ENCODE results near the gene NEUROG1.
"Not testable (repeated sequence)": the region's sequence is repeated elsewhere in the genome, so short reads cannot be mapped to it uniquely, and the experiment has no call there.

Gene NEUROG1

DNA sequence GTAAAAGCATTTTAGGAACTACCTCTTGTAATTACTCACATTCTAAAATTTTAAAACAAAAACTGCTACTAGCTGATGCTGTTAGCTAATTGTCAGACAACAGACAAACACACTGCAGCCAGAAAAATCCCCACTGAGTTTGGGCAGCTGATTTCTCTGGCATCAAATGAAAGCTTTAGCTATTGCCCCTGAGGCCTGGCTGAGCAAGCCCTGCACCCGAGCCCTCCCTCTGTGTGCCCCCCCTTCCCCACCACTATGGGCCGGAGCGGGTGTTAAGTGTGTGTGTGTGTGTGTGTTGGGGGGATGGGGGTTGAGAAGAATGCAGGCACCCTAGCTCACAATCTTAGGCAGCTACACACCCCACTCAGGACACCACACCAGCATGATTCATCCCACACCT lies 2.4 kb downstream of the NEUROG1 start:
- H3K36me3 ChIP-seq (ENCODE audit: control insufficient read depth in 4 of 4, insufficient read depth in 4 of 4, low read length in 3 of 4): peaks cover 0 to 3% (median 0%) of the 10 kb centered on the region in 4 experiments
- CTCF ChIA-PET: interaction anchor here (0.8 to 7.0 kb wide), 8 partner anchors 16 to 68 kb away, joined by 3 to 46 read pairs (median 6); no protein-coding TSS in a partner anchor
- peaks cover 0 to 23% (median 9%) of the 10 kb centered on the region in 5 experiments for H3K9me3 ChIP-seq (ENCODE audit: control extremely low read depth in 1 of 5, control insufficient read depth in 4 of 5, insufficient read depth in 2 of 5, low read depth in 1 of 5, low read length in 4 of 5)
- no peak for DNase-seq
- H3K27ac ChIP-seq (ENCODE audit: insufficient read depth in 1 of 2, low read depth in 1 of 2, low read length in 2 of 2, poor library complexity in 1 of 2, severe bottlenecking in 2 of 2): no peak overlapping the region
- POLR2A ChIA-PET: no interaction called here
- H3K4me1 ChIP-seq (ENCODE audit: control extremely low read depth in 1 of 4, control insufficient read depth in 4 of 4, insufficient read depth in 4 of 4, low read length in 3 of 4): peaks cover 0 to 17% (median 12%) of the 10 kb centered on the region in 4 experiments
- WGBS (ENCODE audit: insufficient coverage): no CpG with 5 or more reads among the region's 3 CpGs
- peaks cover 12 to 100% (median 60%) of the 10 kb centered on the region in 5 experiments for H3K27me3 ChIP-seq (replicated peaks in 2 of 5; ENCODE audit: control insufficient read depth in 4 of 5, insufficient read depth in 5 of 5, low read length in 4 of 5)
- no peak overlapping the region for H3K4me3 ChIP-seq (ENCODE audit: control insufficient read depth in 1 of 7, extremely low read depth in 1 of 7, insufficient read depth in 4 of 7, low read depth in 2 of 7, low read length in 6 of 7)

DNA sequence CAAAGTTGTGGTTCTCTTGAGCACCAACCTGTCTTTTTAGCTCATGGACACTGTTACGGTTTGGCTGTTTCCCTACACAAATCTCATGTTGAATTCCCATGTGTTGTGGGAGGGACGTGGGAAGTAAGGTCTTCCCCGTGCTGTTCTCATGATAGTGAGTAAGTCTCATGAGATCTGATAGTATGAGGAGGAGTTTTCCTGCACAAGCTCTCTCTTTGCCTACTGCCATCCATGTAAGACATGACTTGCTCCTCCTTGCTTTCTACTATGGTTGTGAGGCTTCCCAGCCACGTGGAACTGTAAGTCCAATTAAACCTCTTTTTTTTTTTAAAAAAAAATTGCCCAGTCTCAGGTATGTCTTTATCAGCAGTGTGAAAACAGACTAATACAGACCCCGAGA lies 6.2 kb downstream of the NEUROG1 start:
- Histone ChIP-seq H3K27me3 (replicated peaks in 2 of 5; ENCODE audit: control insufficient read depth in 4 of 5, insufficient read depth in 5 of 5, low read length in 4 of 5) (peaks cover 21 to 82% (median 38%) of the 10 kb centered on the region in 5 experiments), H3K9me3 (ENCODE audit: control extremely low read depth in 1 of 5, control insufficient read depth in 4 of 5, insufficient read depth in 2 of 5, low read depth in 1 of 5, low read length in 4 of 5) (peaks cover 0 to 17% (median 5%) of the 10 kb centered on the region in 5 experiments)
- POLR2A ChIA-PET; H3K36me3 ChIP-seq (ENCODE audit: control insufficient read depth in 4 of 4, insufficient read depth in 4 of 4, low read length in 3 of 4); H3K27ac ChIP-seq (ENCODE audit: insufficient read depth in 1 of 2, low read depth in 1 of 2, low read length in 2 of 2, poor library complexity in 1 of 2, severe bottlenecking in 2 of 2); H3K4me3 ChIP-seq (ENCODE audit: control insufficient read depth in 1 of 7, extremely low read depth in 1 of 7, insufficient read depth in 4 of 7, low read depth in 2 of 7, low read length in 6 of 7); DNase-seq; H3K4me1 ChIP-seq (ENCODE audit: control extremely low read depth in 1 of 4, control insufficient read depth in 4 of 4, insufficient read depth in 4 of 4, low read length in 3 of 4): not testable (repeated sequence)
- CTCF ChIA-PET: interaction anchor here (1.3 to 4.3 kb wide), 2 partner anchors 22 to 36 kb away, joined by 4 to 21 read pairs; no protein-coding TSS in a partner anchor
- 98% methylated on average over 5 of the region's 5 CpGs for WGBS (ENCODE audit: insufficient coverage)

DNA sequence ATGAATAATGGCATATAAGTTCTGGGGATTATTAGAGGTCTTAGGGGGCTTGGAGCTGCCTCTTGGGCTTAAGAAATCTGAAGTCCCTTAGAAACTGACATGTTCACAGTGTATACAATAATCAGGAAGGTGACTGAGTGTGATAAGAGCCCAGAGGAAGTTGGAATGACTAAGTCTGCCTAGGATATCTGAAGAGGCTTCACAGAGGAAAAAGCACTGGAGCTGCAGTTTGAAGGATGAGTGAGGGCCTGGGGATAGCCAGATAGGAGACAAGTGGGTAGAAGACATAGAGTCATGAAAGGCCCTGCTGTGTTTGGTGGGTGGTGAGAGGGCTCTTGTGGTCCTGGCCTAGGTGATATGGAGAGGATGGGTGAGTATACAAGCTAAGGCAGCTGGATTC lies 8.8 kb downstream of the NEUROG1 start:
- Histone ChIP-seq H3K9me3 (ENCODE audit: control extremely low read depth in 1 of 5, control insufficient read depth in 4 of 5, insufficient read depth in 2 of 5, low read depth in 1 of 5, low read length in 4 of 5) (peaks cover 0 to 29% (median 6%) of the 10 kb centered on the region in 5 experiments), H3K4me3 (ENCODE audit: control insufficient read depth in 1 of 7, extremely low read depth in 1 of 7, insufficient read depth in 4 of 7, low read depth in 2 of 7, low read length in 6 of 7) (no peak overlapping the region), H3K27me3 (replicated peaks in 2 of 5; ENCODE audit: control insufficient read depth in 4 of 5, insufficient read depth in 5 of 5, low read length in 4 of 5) (peaks cover 14 to 63% (median 17%) of the 10 kb centered on the region in 5 experiments), H3K27ac (ENCODE audit: insufficient read depth in 1 of 2, low read depth in 1 of 2, low read length in 2 of 2, poor library complexity in 1 of 2, severe bottlenecking in 2 of 2) (no peak overlapping the region), H3K36me3 (ENCODE audit: control insufficient read depth in 4 of 4, insufficient read depth in 4 of 4, low read length in 3 of 4) (peaks cover 0 to 1% (median 0%) of the 10 kb centered on the region in 4 experiments), H3K4me1 (ENCODE audit: control extremely low read depth in 1 of 4, control insufficient read depth in 4 of 4, insufficient read depth in 4 of 4, low read length in 3 of 4) (no peaks in the 10 kb centered on the region)
- ChIA-PET CTCF (interaction anchor here (4.3 kb wide), 1 partner anchor 24 kb away, joined by 21 read pairs; no protein-coding TSS in a partner anchor), POLR2A (no interaction called here)
- DNase-seq: no peak

DNA sequence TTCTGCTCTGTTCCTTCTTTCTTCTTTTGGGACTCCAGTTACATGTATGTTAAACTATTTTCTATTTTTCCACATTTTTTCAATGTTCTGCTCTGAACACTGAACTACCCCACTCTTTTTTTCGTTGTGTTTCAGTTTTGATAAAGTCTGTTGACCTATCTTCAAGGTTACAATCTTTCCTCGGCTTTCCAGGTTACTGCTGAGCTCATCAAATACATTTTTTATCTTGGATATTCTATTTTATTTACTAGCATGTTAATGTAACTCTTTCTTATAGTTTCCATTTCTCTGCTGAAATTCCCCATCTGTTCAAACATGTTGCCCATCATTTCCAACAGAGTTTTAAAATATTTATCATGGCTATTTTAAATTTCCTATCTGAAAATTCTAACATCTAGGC lies 13.8 kb downstream of the NEUROG1 start:
- POLR2A ChIA-PET: no interaction called here
- H3K9me3 ChIP-seq (ENCODE audit: control extremely low read depth in 1 of 5, control insufficient read depth in 4 of 5, insufficient read depth in 2 of 5, low read depth in 1 of 5, low read length in 4 of 5): peaks cover 1 to 24% (median 8%) of the 10 kb centered on the region in 5 experiments
- no peak overlapping the region for H3K27ac ChIP-seq (ENCODE audit: insufficient read depth in 1 of 2, low read depth in 1 of 2, low read length in 2 of 2, poor library complexity in 1 of 2, severe bottlenecking in 2 of 2)
- H3K36me3 ChIP-seq (ENCODE audit: control insufficient read depth in 4 of 4, insufficient read depth in 4 of 4, low read length in 3 of 4): no peaks in the 10 kb centered on the region
- no peak overlapping the region for H3K4me3 ChIP-seq (ENCODE audit: control insufficient read depth in 1 of 7, extremely low read depth in 1 of 7, insufficient read depth in 4 of 7, low read depth in 2 of 7, low read length in 6 of 7)
- WGBS (ENCODE audit: insufficient coverage): 40% methylated on average over 1 of the region's 2 CpGs
- no peaks in the 10 kb centered on the region for H3K4me1 ChIP-seq (ENCODE audit: control extremely low read depth in 1 of 4, control insufficient read depth in 4 of 4, insufficient read depth in 4 of 4, low read length in 3 of 4)
- CTCF ChIA-PET: no interaction called here
- peaks cover 2 to 43% (median 10%) of the 10 kb centered on the region in 5 experiments for H3K27me3 ChIP-seq (replicated peaks in 2 of 5; ENCODE audit: control insufficient read depth in 4 of 5, insufficient read depth in 5 of 5, low read length in 4 of 5)
- DNase-seq: no peak

DNA sequence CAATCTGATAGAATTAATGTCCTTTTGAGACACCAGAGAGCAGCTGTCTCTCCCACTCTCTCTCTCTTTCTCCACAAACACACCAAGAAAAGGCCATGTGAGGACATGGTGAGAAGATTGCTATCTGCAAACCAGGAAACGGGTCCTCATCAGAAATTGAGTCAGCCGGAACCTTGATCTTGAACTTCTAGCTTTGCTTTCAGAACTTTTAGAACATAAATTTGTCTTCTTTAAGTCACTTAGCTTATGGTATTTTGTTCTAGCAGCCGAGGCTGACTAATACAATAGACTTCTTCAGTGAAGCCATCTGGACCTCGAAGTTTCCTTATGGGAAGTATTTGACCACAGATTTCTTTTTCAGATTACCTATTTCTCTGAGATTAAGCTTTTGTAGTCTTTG lies 18.1 kb downstream of the NEUROG1 start:
- POLR2A ChIA-PET: no interaction called here
- WGBS (ENCODE audit: insufficient coverage): 93% methylated on average over 3 of the region's 4 CpGs
- H3K27me3 ChIP-seq (replicated peaks in 2 of 5; ENCODE audit: control insufficient read depth in 4 of 5, insufficient read depth in 5 of 5, low read length in 4 of 5): peaks cover 0 to 25% (median 12%) of the 10 kb centered on the region in 5 experiments
- CTCF ChIA-PET: interaction anchor here (0.9 to 1.7 kb wide), 3 partner anchors 9 to 15 kb away, joined by 3 to 5 read pairs (median 3); no protein-coding TSS in a partner anchor
- peaks cover 0 to 16% (median 8%) of the 10 kb centered on the region in 5 experiments for H3K9me3 ChIP-seq (ENCODE audit: control extremely low read depth in 1 of 5, control insufficient read depth in 4 of 5, insufficient read depth in 2 of 5, low read depth in 1 of 5, low read length in 4 of 5)
- H3K4me1 ChIP-seq (ENCODE audit: control extremely low read depth in 1 of 4, control insufficient read depth in 4 of 4, insufficient read depth in 4 of 4, low read length in 3 of 4): no peaks in the 10 kb centered on the region
- no peak for DNase-seq
- H3K27ac ChIP-seq (ENCODE audit: insufficient read depth in 1 of 2, low read depth in 1 of 2, low read length in 2 of 2, poor library complexity in 1 of 2, severe bottlenecking in 2 of 2): no peak overlapping the region
- no peaks in the 10 kb centered on the region for H3K36me3 ChIP-seq (ENCODE audit: control insufficient read depth in 4 of 4, insufficient read depth in 4 of 4, low read length in 3 of 4)
- no peak overlapping the region for H3K4me3 ChIP-seq (ENCODE audit: control insufficient read depth in 1 of 7, extremely low read depth in 1 of 7, insufficient read depth in 4 of 7, low read depth in 2 of 7, low read length in 6 of 7)

DNA sequence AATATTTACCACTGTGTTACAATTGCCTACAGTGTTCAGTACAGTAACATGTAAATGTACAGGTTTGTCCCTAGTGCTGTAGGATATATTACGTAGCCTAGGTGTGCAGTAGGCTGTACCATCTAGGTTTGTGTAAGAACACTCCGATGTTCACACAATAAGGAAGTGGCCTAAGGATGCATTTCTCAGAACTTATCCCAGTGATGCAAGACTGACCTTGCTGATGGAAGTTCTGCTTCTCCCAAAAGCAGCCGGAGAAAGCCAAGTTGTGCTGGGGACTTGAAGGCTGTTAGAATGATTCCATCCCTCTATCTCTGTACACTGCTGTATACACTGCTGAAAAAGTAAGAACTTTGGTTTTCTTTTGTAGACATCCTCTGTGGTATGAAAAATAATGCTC lies 21.6 kb downstream of the NEUROG1 start:
- Histone ChIP-seq H3K4me3 (ENCODE audit: control insufficient read depth in 1 of 7, extremely low read depth in 1 of 7, insufficient read depth in 4 of 7, low read depth in 2 of 7, low read length in 6 of 7) (no peak overlapping the region), H3K9me3 (ENCODE audit: control extremely low read depth in 1 of 5, control insufficient read depth in 4 of 5, insufficient read depth in 2 of 5, low read depth in 1 of 5, low read length in 4 of 5) (peaks cover 0 to 6% (median 1%) of the 10 kb centered on the region in 5 experiments), H3K4me1 (ENCODE audit: control extremely low read depth in 1 of 4, control insufficient read depth in 4 of 4, insufficient read depth in 4 of 4, low read length in 3 of 4) (no peaks in the 10 kb centered on the region), H3K36me3 (ENCODE audit: control insufficient read depth in 4 of 4, insufficient read depth in 4 of 4, low read length in 3 of 4) (no peaks in the 10 kb centered on the region), H3K27me3 (replicated peaks in 2 of 5; ENCODE audit: control insufficient read depth in 4 of 5, insufficient read depth in 5 of 5, low read length in 4 of 5) (peaks cover 7 to 32% (median 13%) of the 10 kb centered on the region in 5 experiments), H3K27ac (ENCODE audit: insufficient read depth in 1 of 2, low read depth in 1 of 2, low read length in 2 of 2, poor library complexity in 1 of 2, severe bottlenecking in 2 of 2) (no peak overlapping the region)
- ChIA-PET POLR2A (no interaction called here), CTCF (no interaction called here)
- no peak for DNase-seq
- WGBS (ENCODE audit: insufficient coverage): 87% methylated on average over 3 of the region's 3 CpGs

DNA sequence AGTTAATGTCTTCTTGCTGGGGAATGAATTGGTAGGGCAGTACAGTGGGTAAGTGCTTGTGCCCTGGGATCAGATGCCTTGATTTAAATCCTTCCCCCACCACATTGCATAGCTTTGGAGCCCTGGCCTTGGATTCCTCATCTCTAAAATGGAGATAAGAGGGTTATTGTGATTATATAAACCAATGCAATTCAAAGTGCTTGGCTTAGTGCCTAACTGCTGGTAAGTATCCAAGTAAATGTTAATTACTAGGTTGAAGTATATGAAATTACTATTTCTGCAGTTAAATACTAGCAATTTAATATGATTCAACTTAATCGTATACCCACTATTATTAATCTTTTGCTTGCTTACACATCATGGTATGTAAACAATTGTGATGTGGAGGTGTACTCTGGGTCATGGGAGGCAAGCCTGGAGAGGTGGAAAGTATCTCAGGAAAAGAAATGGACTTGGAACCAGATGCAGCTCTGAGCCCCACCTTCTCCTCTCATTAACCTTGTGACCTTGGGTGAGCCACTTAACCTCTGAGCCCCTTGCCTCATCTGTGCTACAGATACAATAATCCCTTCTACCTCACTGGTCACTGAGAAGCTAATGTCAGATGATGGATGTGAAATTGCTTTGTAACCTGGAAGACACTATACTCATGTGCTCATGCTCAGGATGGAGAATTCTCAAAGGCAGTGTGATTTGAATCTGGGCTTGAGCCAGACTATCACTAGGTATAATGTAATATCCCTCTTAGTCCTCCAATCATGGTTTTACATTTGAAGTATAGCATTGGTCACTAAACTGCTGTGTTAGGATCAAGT lies 23.8 kb downstream of the NEUROG1 start:
- Histone ChIP-seq H3K27ac (ENCODE audit: insufficient read depth in 1 of 2, low read depth in 1 of 2, low read length in 2 of 2, poor library complexity in 1 of 2, severe bottlenecking in 2 of 2) (no peak overlapping the region), H3K4me3 (ENCODE audit: control insufficient read depth in 1 of 7, extremely low read depth in 1 of 7, insufficient read depth in 4 of 7, low read depth in 2 of 7, low read length in 6 of 7) (no peak overlapping the region), H3K4me1 (ENCODE audit: control extremely low read depth in 1 of 4, control insufficient read depth in 4 of 4, insufficient read depth in 4 of 4, low read length in 3 of 4) (peaks cover 0 to 7% (median 3%) of the 10 kb centered on the region in 4 experiments), H3K9me3 (ENCODE audit: control extremely low read depth in 1 of 5, control insufficient read depth in 4 of 5, insufficient read depth in 2 of 5, low read depth in 1 of 5, low read length in 4 of 5) (no peaks in the 10 kb centered on the region), H3K27me3 (replicated peaks in 2 of 5; ENCODE audit: control insufficient read depth in 4 of 5, insufficient read depth in 5 of 5, low read length in 4 of 5) (peaks cover 14 to 50% (median 22%) of the 10 kb centered on the region in 5 experiments), H3K36me3 (ENCODE audit: control insufficient read depth in 4 of 4, insufficient read depth in 4 of 4, low read length in 3 of 4) (no peaks in the 10 kb centered on the region)
- POLR2A ChIA-PET: no interaction called here
- no peak for DNase-seq
- CTCF ChIA-PET: interaction anchor here (1.0 kb wide), 1 partner anchor 55 kb away, joined by 3 read pairs; no protein-coding TSS in a partner anchor
- WGBS (ENCODE audit: insufficient coverage): no CpG with 5 or more reads among the region's 1 CpG

Measured in common myeloid progenitor, CD34-positive (primary cell).